Measurements from ENCODE around the gene TADA3. TPM values are rescaled to one million over a fixed set of nuclear protein-coding genes. Genes with fewer than 3 reads are reported as not detected.

TADA3 gene
- total RNA-seq, 1 donor from 2014 or later: 58.9 TPM

- intact Hi-C loops (cut with DNase I): no loop called here
- H3K36me3 ChIP-seq: peaks cover 0 to 12% of the 10 kb centered on the region in 2 donors
These were observed 34.7 kb upstream of the TADA3 start for GRCh38 chr3:9826815-9827573.

GRCh38 chr3:9825451-9826040 is 33.3 kb upstream of the TADA3 start:
- Histone ChIP-seq H3K4me3 (no peak overlapping the region), H3K4me1 (no peaks in the 10 kb centered on the region), H3K36me3 (peaks cover 0 to 10% of the 10 kb centered on the region in 2 donors), H3K27me3 (no peaks in the 10 kb centered on the region), H3K9me3 (no peaks in the 10 kb centered on the region), H3K27ac (no peak overlapping the region)
- no peak for DNase-seq (ENCODE audit: extremely low spot score in 2 of 2)
- TF ChIP-seq POLR2A (IDR thresholded peaks at IDR 0.05) (no peak), POLR2AphosphoS5 (IDR thresholded peaks at IDR 0.05; ENCODE audit: insufficient read depth in 1 of 2, low read depth in 1 of 2) (no peak), CTCF (IDR thresholded peaks at IDR 0.05) (no peak)
- intact Hi-C loops (cut with DNase I): no loop called here

More at GRCh38 chr3:9826815-9827573, 34.7 kb upstream of the TADA3 start:
- Histone ChIP-seq H3K27ac (no peak overlapping the region), H3K4me1 (no peaks in the 10 kb centered on the region), H3K4me3 (no peak overlapping the region), H3K27me3 (no peaks in the 10 kb centered on the region), H3K9me3 (no peaks in the 10 kb centered on the region)
- DNase-seq (ENCODE audit: extremely low spot score in 2 of 2): no peak
- TF ChIP-seq POLR2AphosphoS5 (IDR thresholded peaks at IDR 0.05; ENCODE audit: insufficient read depth in 1 of 2, low read depth in 1 of 2) (no peak), CTCF (IDR thresholded peaks at IDR 0.05) (no peak), POLR2A (IDR thresholded peaks at IDR 0.05) (no peak)

- TF ChIP-seq POLR2AphosphoS5 (IDR thresholded peaks at IDR 0.05; ENCODE audit: insufficient read depth in 1 of 2, low read depth in 1 of 2): no peak
- no peak for TF ChIP-seq POLR2A (IDR thresholded peaks at IDR 0.05)
- TF ChIP-seq CTCF (IDR thresholded peaks at IDR 0.05): no peak
These were observed 28.7 kb upstream of the TADA3 start for GRCh38 chr3:9820946-9821345.

GRCh38 chr3:9820543-9820942 is 28.3 kb upstream of the TADA3 start:
- intact Hi-C loops (cut with DNase I): no loop called here
- H3K9me3 ChIP-seq: no peaks in the 10 kb centered on the region
- H3K27me3 ChIP-seq: no peaks in the 10 kb centered on the region
- no peaks in the 10 kb centered on the region for H3K4me1 ChIP-seq
- no peak for DNase-seq (ENCODE audit: extremely low spot score in 2 of 2)
- no peak overlapping the region for H3K27ac ChIP-seq
- TF ChIP-seq CTCF (IDR thresholded peaks at IDR 0.05) (no peak), POLR2A (IDR thresholded peaks at IDR 0.05) (no peak), POLR2AphosphoS5 (IDR thresholded peaks at IDR 0.05; ENCODE audit: insufficient read depth in 1 of 2, low read depth in 1 of 2) (no peak)
- no peaks in the 10 kb centered on the region for H3K36me3 ChIP-seq
- no peak overlapping the region for H3K4me3 ChIP-seq

More at GRCh38 chr3:9820946-9821345, 28.7 kb upstream of the TADA3 start:
- intact Hi-C loops (cut with DNase I): no loop called here
- Histone ChIP-seq H3K4me3 (no peak overlapping the region), H3K9me3 (no peaks in the 10 kb centered on the region), H3K4me1 (no peaks in the 10 kb centered on the region), H3K27ac (no peak overlapping the region), H3K36me3 (no peaks in the 10 kb centered on the region), H3K27me3 (no peaks in the 10 kb centered on the region)
- no peak for DNase-seq (ENCODE audit: extremely low spot score in 2 of 2)

All from vagina (tissue), 2 donors.